Measurements from ENCODE around the gene CAPN9. TPM values are rescaled to one million over a fixed set of nuclear protein-coding genes. Genes with fewer than 3 reads are reported as not detected.

CAPN9 gene
- total RNA-seq, 1 donor from 2014 or later = 0.19 TPM

DNA sequence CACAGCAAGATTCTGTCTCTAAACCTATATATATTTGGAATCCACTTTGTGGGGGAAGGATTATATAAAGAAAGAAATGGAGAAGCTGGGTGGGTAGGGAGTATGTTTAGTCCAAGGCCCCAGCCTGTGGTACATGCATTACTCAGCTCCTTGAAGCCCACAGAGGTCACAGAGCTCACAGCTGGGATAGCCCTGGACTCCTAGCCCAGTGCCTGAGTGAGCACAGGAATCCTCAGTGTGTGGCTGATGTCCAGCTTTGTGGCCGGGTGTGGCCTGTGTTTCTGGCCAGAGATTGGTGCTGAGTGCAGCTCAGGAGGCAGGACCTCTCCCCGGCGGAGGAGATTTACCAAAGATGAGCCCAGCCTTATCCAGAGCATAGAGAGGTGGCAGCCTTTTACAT is 7.6 kb downstream of the CAPN9 start:
- Histone ChIP-seq H3K4me1 (peaks cover 13% of the 10 kb centered on the region), H3F3A (ENCODE audit: low read depth) (peaks cover 9% of the 10 kb centered on the region), H3K36me3 (no peaks in the 10 kb centered on the region), H3K4me2 (no peak overlapping the region), H3K4me3 (no peak overlapping the region), H2AFZ (replicated peaks) (no peak overlapping the region), H4K20me1 (ENCODE audit: low read depth) (no peaks in the 10 kb centered on the region), H3K9ac (no peak overlapping the region), H3K27me3 (no peaks in the 10 kb centered on the region), H3K9me3 (ENCODE audit: low read depth) (no peaks in the 10 kb centered on the region), H3K79me2 (ENCODE audit: low read depth) (no peaks in the 10 kb centered on the region), H3K27ac (no peak overlapping the region)
- Mint-ChIP-seq H3K4me1 (peaks cover 35% of the 10 kb centered on the region), H3K27me3 (ENCODE audit: insufficient read depth, low read depth) (peaks cover 16% of the 10 kb centered on the region), H3K36me3 (no peaks in the 10 kb centered on the region), H3K27ac (no peak overlapping the region), H3K4me3 (no peak overlapping the region), H3K9me3 (no peaks in the 10 kb centered on the region)
- no peak for DNase-seq (ENCODE audit: low spot score)
- TF ChIP-seq EZH2phosphoT487 (IDR thresholded peaks at IDR 0.05) (no peak), EZH2 (IDR thresholded peaks at IDR 0.05) (no peak)
- TF ChIP-seq, protein P1, sequence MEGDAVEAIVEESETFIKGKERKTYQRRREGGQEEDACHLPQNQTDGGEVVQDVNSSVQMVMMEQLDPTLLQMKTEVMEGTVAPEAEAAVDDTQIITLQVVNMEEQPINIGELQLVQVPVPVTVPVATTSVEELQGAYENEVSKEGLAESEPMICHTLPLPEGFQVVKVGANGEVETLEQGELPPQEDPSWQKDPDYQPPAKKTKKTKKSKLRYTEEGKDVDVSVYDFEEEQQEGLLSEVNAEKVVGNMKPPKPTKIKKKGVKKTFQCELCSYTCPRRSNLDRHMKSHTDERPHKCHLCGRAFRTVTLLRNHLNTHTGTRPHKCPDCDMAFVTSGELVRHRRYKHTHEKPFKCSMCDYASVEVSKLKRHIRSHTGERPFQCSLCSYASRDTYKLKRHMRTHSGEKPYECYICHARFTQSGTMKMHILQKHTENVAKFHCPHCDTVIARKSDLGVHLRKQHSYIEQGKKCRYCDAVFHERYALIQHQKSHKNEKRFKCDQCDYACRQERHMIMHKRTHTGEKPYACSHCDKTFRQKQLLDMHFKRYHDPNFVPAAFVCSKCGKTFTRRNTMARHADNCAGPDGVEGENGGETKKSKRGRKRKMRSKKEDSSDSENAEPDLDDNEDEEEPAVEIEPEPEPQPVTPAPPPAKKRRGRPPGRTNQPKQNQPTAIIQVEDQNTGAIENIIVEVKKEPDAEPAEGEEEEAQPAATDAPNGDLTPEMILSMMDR (IDR thresholded peaks at IDR 0.05) = no peak

DNA sequence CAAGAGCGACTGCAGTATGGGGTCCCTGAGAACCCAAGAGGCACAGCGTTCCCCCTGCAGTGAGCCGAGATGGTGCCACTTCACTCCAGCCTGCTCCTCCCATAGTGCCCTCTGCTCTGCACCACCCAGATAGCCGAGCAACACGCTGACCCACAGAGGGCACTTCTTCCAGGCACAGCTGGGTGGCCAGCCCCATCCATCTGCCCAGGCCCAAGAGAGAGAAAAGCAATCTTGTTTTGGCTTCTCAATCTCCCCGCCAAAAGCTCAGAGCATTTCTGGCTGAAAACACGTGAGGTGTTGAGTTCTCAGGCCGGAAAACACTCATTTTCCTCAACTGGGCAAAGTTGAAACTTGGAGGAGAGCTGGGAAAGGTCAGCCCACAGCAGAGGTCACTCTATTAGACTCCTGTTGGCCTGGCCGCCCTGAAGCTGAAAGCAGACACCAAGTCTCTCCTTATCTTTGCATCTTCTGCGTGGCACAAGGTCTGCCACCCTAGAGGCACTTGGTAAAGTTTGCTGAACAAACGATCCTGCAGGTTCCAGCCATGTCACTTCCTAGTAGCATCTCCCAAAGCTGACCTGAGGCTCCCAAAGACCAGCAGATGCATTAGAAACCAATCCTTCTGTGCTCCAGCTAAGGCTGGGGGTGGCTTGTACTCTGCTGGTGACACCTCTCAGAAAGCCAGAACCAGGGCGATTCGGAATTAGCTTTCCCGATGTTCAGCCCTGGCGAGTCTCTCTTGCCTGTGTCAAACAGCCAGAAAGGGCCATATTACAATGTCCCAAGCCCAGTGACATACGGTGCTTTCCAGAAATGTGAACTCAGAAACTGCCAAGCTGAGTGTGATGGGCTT is 10.9 kb downstream of the CAPN9 start:
- TF ChIP-seq, protein P1 (IDR thresholded peaks at IDR 0.05) = no peak
- no peak for TF ChIP-seq EZH2phosphoT487 (IDR thresholded peaks at IDR 0.05)
- no peak for TF ChIP-seq EZH2 (IDR thresholded peaks at IDR 0.05)
- H3K4me2 ChIP-seq = no peak overlapping the region
- H3K9me3 Mint-ChIP-seq = no peaks in the 10 kb centered on the region
- no peaks in the 10 kb centered on the region for H4K20me1 ChIP-seq (ENCODE audit: low read depth)
- H2AFZ ChIP-seq (replicated peaks) = no peak overlapping the region
- peaks cover 22% of the 10 kb centered on the region for H3K4me1 Mint-ChIP-seq
- H3K4me3 Mint-ChIP-seq = no peak overlapping the region
- H3K27me3 Mint-ChIP-seq (ENCODE audit: insufficient read depth, low read depth) = peaks cover 14% of the 10 kb centered on the region
- peaks cover 5% of the 10 kb centered on the region for H3F3A ChIP-seq (ENCODE audit: low read depth)
- no peaks in the 10 kb centered on the region for H3K9me3 ChIP-seq (ENCODE audit: low read depth)
- no peaks in the 10 kb centered on the region for H3K79me2 ChIP-seq (ENCODE audit: low read depth)
- no peak overlapping the region for H3K27ac ChIP-seq
- DNase-seq (ENCODE audit: low spot score) = no peak
- no peaks in the 10 kb centered on the region for H3K36me3 ChIP-seq
- no peaks in the 10 kb centered on the region for H3K27me3 ChIP-seq
- peaks cover 3% of the 10 kb centered on the region for H3K4me1 ChIP-seq
- H3K9ac ChIP-seq = no peak overlapping the region
- H3K27ac Mint-ChIP-seq = no peak overlapping the region
- H3K36me3 Mint-ChIP-seq = no peaks in the 10 kb centered on the region
- H3K4me3 ChIP-seq = no peak overlapping the region

DNA sequence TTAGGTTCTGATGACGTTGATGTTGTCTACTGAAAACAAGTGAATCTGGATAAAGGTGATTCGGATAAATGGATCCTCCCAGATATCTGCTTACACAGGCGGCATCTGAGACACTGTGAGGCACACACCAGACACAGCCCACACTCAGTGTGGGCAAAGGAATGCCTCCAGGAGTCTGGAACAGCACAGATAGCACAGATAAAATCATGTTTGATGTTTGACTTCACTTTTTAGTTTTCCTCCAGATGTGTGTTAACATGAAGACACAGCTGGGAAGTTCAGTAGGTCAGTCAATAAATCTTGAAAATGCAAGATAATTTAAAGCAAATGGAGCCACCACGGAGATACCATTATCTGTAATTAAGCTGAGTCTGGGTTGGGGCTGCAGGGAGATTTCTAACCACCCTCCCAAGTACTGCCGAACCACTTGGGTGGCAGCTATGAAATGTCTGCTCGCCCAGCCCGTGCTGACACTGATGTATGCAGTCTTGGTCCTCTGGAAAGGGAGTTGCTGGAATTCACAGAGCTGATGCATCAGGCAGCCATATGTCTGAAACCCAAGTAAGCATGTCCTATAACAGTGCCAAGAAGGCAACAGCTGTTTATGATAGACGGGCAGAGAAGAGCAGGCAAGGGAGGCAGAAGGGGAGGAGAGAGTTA is 11.7 kb downstream of the CAPN9 start:
- H3K4me1 Mint-ChIP-seq = peaks cover 14% of the 10 kb centered on the region
- DNase-seq (ENCODE audit: low spot score) = no peak
- no peaks in the 10 kb centered on the region for H3K9me3 ChIP-seq (ENCODE audit: low read depth)
- no peaks in the 10 kb centered on the region for H4K20me1 ChIP-seq (ENCODE audit: low read depth)
- H3K27ac Mint-ChIP-seq = no peak overlapping the region
- no peaks in the 10 kb centered on the region for H3K27me3 ChIP-seq
- no peak overlapping the region for H3K4me3 Mint-ChIP-seq
- H3K9me3 Mint-ChIP-seq = no peaks in the 10 kb centered on the region
- H3K27ac ChIP-seq = no peak overlapping the region
- H3K36me3 ChIP-seq = no peaks in the 10 kb centered on the region
- H3K36me3 Mint-ChIP-seq = no peaks in the 10 kb centered on the region
- TF ChIP-seq EZH2 (IDR thresholded peaks at IDR 0.05) = no peak
- H3K4me2 ChIP-seq = no peak overlapping the region
- H3K4me1 ChIP-seq = peaks cover 2% of the 10 kb centered on the region
- H3F3A ChIP-seq (ENCODE audit: low read depth) = no peaks in the 10 kb centered on the region
- no peaks in the 10 kb centered on the region for H3K79me2 ChIP-seq (ENCODE audit: low read depth)
- H2AFZ ChIP-seq (replicated peaks) = no peak overlapping the region
- no peak overlapping the region for H3K4me3 ChIP-seq
- H3K9ac ChIP-seq = no peak overlapping the region
- H3K27me3 Mint-ChIP-seq (ENCODE audit: insufficient read depth, low read depth) = peaks cover 14% of the 10 kb centered on the region

All from neural progenitor cell (in vitro differentiated cells).